Activated naive CD4-positive, alpha-beta T cell treated with anti-CD3 and anti-CD28 coated beads, Interleukin-2, amount 10 ng/mL, durations not matched to agents 7 days and 5 days (primary cell): ENCODE results near the gene METTL26.

Experiments
- CTCF ChIA-PET: fragments of 350-600 bp; sonication (Branson Sonifier 250); formaldehyde crosslinking; loops from one replicate; lab custom pipeline; 2021; ENCODE audit warnings: antibody characterized with exemption; lab: Charles Lee
- DNase-seq: peaks from one replicate; pipeline ENCODE4 v3.0.0-alpha.2; 2020
- H3K27ac Mint-ChIP-seq: one replicate; pipeline ENCODE4 v1.8.0; 2021; ENCODE audit warnings: mild to moderate bottlenecking, moderate library complexity, mixed read lengths
- H3K27me3 Mint-ChIP-seq: one replicate; pipeline ENCODE4 v1.8.0; 2021; ENCODE audit warnings: mild to moderate bottlenecking, mixed read lengths
- H3K36me3 Mint-ChIP-seq: one replicate; pipeline ENCODE4 v1.8.0; 2021; ENCODE audit warnings: mixed read lengths
- H3K4me1 Mint-ChIP-seq: one replicate; pipeline ENCODE4 v1.8.0; 2021; ENCODE audit warnings: mixed read lengths
- H3K4me3 Mint-ChIP-seq: one replicate; pipeline ENCODE4 v1.8.0; 2021; ENCODE audit warnings: mild to moderate bottlenecking, moderate library complexity, mixed read lengths
- H3K9me3 Mint-ChIP-seq: one replicate; pipeline ENCODE4 v1.8.0; 2021; ENCODE audit warnings: mixed read lengths

Gene METTL26

GRCh38 chr16:654034-654433 lies 17.9 kb upstream of the METTL26 start:
- Mint-ChIP-seq H3K27ac (no peak overlapping the region), H3K9me3 (no peaks in the 10 kb centered on the region), H3K27me3 (no peaks in the 10 kb centered on the region), H3K36me3 (peaks cover 1% of the 10 kb centered on the region), H3K4me3 (no peak overlapping the region), H3K4me1 (peaks cover 10% of the 10 kb centered on the region)
- no peak for DNase-seq
- CTCF ChIA-PET, result no interaction called here

GRCh38 chr16:652454-653305 lies 16.6 kb upstream of the METTL26 start:
- Mint-ChIP-seq H3K9me3 (no peaks in the 10 kb centered on the region), H3K4me3 (no peak overlapping the region), H3K36me3 (peaks cover 1% of the 10 kb centered on the region), H3K27ac (no peak overlapping the region), H3K4me1 (peaks cover 17% of the 10 kb centered on the region), H3K27me3 (no peaks in the 10 kb centered on the region)
- CTCF ChIA-PET, result interaction anchor here (1.1 kb wide), 1 partner anchor 73 kb away, joined by 3 read pairs; no protein-coding TSS in a partner anchor
- DNase-seq, result no peak

- peaks cover 1% of the 10 kb centered on the region for H3K36me3 Mint-ChIP-seq
- peaks cover 17% of the 10 kb centered on the region for H3K4me1 Mint-ChIP-seq
- H3K27me3 Mint-ChIP-seq, result no peaks in the 10 kb centered on the region
- CTCF ChIA-PET, result interaction anchor here (1.2 kb wide), 1 partner anchor 12 kb away, joined by 3 read pairs; no protein-coding TSS in a partner anchor
- no peaks in the 10 kb centered on the region for H3K9me3 Mint-ChIP-seq
- DNase-seq, result no peak
- H3K27ac Mint-ChIP-seq, result no peak overlapping the region
- no peak overlapping the region for H3K4me3 Mint-ChIP-seq
These were observed 15.7 kb upstream of the METTL26 start for GRCh38 chr16:651844-652243.

- H3K27ac Mint-ChIP-seq, result no peak overlapping the region
- CTCF ChIA-PET, result interaction anchor here (0.9 kb wide), 1 partner anchor 10 kb away, joined by 4 read pairs; no protein-coding TSS in a partner anchor
These were observed 13.5 kb upstream of the METTL26 start for GRCh38 chr16:649631-650030.

GRCh38 chr16:648781-649589 lies 12.9 kb upstream of the METTL26 start, which contains the start of gene WDR90:
WDR90 (plus strand) TSS chr16:649365; CDS start chr16:649417, 52 bp downstream.
- H3K9me3 Mint-ChIP-seq, result no peaks in the 10 kb centered on the region
- H3K4me1 Mint-ChIP-seq, result peaks cover 21% of the 10 kb centered on the region
- peak; percentile 96 for DNase-seq
- CTCF ChIA-PET, result interaction anchor here (0.7 kb wide), 1 partner anchor 13 kb away, joined by 3 read pairs; the partner anchor contains the start of gene METTL26
- H3K27ac Mint-ChIP-seq, result peak within 1 kb of the TSS; percentile 81
- no peaks in the 10 kb centered on the region for H3K27me3 Mint-ChIP-seq
- H3K36me3 Mint-ChIP-seq, result peaks cover 1% of the 10 kb centered on the region
- peak within 1 kb of the TSS; percentile 75 for H3K4me3 Mint-ChIP-seq

More at GRCh38 chr16:649631-650030, 13.5 kb upstream of the METTL26 start:
- H3K4me1 Mint-ChIP-seq, result peaks cover 18% of the 10 kb centered on the region
- H3K9me3 Mint-ChIP-seq, result no peaks in the 10 kb centered on the region
- peak overlapping the region; percentile 75 for H3K4me3 Mint-ChIP-seq
- H3K27me3 Mint-ChIP-seq, result no peaks in the 10 kb centered on the region
- H3K36me3 Mint-ChIP-seq, result peaks cover 1% of the 10 kb centered on the region
- peak; percentile 58 for DNase-seq

GRCh38 chr16:648071-648780 lies 12.1 kb upstream of the METTL26 start:
- Mint-ChIP-seq H3K27ac (peak overlapping the region; percentile 81), H3K4me1 (peaks cover 25% of the 10 kb centered on the region), H3K27me3 (no peaks in the 10 kb centered on the region), H3K4me3 (peak overlapping the region; percentile 74), H3K9me3 (no peaks in the 10 kb centered on the region), H3K36me3 (peaks cover 1% of the 10 kb centered on the region)
- peak; percentile 54 for DNase-seq
- CTCF ChIA-PET, result interaction anchor here (0.7 to 1.6 kb wide), 4 partner anchors 12 to 153 kb away, joined by 3 read pairs; partner anchors contain the start of genes METTL26 and STUB1

GRCh38 chr16:647173-647902 lies 11.2 kb upstream of the METTL26 start:
- no peak overlapping the region for H3K27ac Mint-ChIP-seq
- no peak for DNase-seq
- no peaks in the 10 kb centered on the region for H3K36me3 Mint-ChIP-seq
- no peaks in the 10 kb centered on the region for H3K9me3 Mint-ChIP-seq
- CTCF ChIA-PET, result interaction anchor here (0.7 to 1.6 kb wide), 3 partner anchors 11 to 152 kb away, joined by 3 read pairs; partner anchors contain the start of genes METTL26 and STUB1
- H3K4me3 Mint-ChIP-seq, result no peak overlapping the region
- no peaks in the 10 kb centered on the region for H3K27me3 Mint-ChIP-seq
- H3K4me1 Mint-ChIP-seq, result peaks cover 29% of the 10 kb centered on the region

- no peak for DNase-seq
- H3K27me3 Mint-ChIP-seq, result no peaks in the 10 kb centered on the region
- H3K27ac Mint-ChIP-seq, result no peak overlapping the region
- H3K4me3 Mint-ChIP-seq, result no peak overlapping the region
- no peaks in the 10 kb centered on the region for H3K9me3 Mint-ChIP-seq
- no peaks in the 10 kb centered on the region for H3K36me3 Mint-ChIP-seq
- H3K4me1 Mint-ChIP-seq, result peaks cover 29% of the 10 kb centered on the region
- CTCF ChIA-PET, result interaction anchor here (1.6 kb wide), 1 partner anchor 34 kb away, joined by 3 read pairs; the partner anchor contains the start of gene STUB1
These were observed 10.6 kb upstream of the METTL26 start for GRCh38 chr16:646679-647172.

GRCh38 chr16:645852-646678 lies 10.0 kb upstream of the METTL26 start:
- no peak for DNase-seq
- H3K4me1 Mint-ChIP-seq, result peaks cover 27% of the 10 kb centered on the region
- CTCF ChIA-PET, result no interaction called here
- no peak overlapping the region for H3K4me3 Mint-ChIP-seq
- no peak overlapping the region for H3K27ac Mint-ChIP-seq
- no peaks in the 10 kb centered on the region for H3K27me3 Mint-ChIP-seq
- H3K36me3 Mint-ChIP-seq, result no peaks in the 10 kb centered on the region
- H3K9me3 Mint-ChIP-seq, result no peaks in the 10 kb centered on the region

GRCh38 chr16:644556-644955 lies 8.5 kb upstream of the METTL26 start:
- no peak overlapping the region for H3K4me3 Mint-ChIP-seq
- peaks cover 19% of the 10 kb centered on the region for H3K4me1 Mint-ChIP-seq
- no peaks in the 10 kb centered on the region for H3K36me3 Mint-ChIP-seq
- no peaks in the 10 kb centered on the region for H3K9me3 Mint-ChIP-seq
- no peak for DNase-seq
- CTCF ChIA-PET, result no interaction called here
- no peaks in the 10 kb centered on the region for H3K27me3 Mint-ChIP-seq
- no peak overlapping the region for H3K27ac Mint-ChIP-seq

GRCh38 chr16:643050-643368 lies 6.9 kb upstream of the METTL26 start:
- Mint-ChIP-seq H3K27ac (no peak overlapping the region), H3K9me3 (no peaks in the 10 kb centered on the region), H3K4me1 (peaks cover 14% of the 10 kb centered on the region), H3K4me3 (peak overlapping the region; percentile 68), H3K27me3 (no peaks in the 10 kb centered on the region), H3K36me3 (no peaks in the 10 kb centered on the region)
- DNase-seq, result no peak
- CTCF ChIA-PET, result no interaction called here

GRCh38 chr16:642189-643049 lies 6.3 kb upstream of the METTL26 start:
- no peaks in the 10 kb centered on the region for H3K27me3 Mint-ChIP-seq
- peak overlapping the region; percentile 33 for H3K27ac Mint-ChIP-seq
- peak overlapping the region; percentile 68 for H3K4me3 Mint-ChIP-seq
- peak; percentile 63 for DNase-seq
- no peaks in the 10 kb centered on the region for H3K36me3 Mint-ChIP-seq
- CTCF ChIA-PET, result no interaction called here
- H3K4me1 Mint-ChIP-seq, result peaks cover 12% of the 10 kb centered on the region
- H3K9me3 Mint-ChIP-seq, result no peaks in the 10 kb centered on the region
